ENCODE results near the gene TBRG4. TPM values are rescaled to one million over a fixed set of nuclear protein-coding genes. Genes with fewer than 3 reads are reported as not detected.

Gene TBRG4
- total RNA-seq, 2 experiments from 2014 or later = 197 TPM

DNA sequence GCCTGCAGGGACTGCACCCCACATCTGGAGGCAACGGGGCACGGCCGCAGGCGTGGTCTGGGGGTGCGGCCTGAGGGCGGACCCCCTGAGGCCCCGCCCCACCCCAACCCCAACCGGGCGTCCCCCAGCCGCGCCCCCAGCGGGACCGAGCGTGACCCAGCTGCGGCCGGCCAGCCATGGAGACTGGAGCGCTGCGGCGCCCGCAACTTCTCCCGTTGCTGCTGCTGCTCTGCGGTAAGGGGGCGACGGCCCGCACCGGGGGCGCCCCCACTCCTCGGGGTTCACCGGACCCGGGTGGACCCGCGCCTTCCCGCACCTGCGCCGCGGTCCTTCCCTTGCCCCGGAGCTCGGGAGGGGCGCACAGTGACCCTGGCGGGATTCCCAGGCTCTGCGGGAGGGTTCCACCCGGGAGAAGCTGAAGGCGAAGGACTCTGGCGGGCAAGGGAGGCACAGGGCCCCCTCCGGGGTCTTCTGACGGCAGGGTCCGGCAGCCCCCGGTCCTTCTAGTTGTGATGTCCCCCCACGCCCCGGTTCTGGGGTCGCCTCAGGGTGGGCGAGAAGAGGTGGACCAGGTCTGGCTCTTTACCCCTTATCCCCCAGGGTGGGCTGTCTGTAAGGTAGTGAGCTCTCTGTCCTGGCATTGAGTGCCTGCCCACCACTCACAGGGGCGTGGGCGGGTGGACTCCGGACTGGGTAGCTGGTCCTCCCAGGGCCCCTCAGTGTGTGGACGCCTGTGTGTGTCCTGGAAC lies 46.3 kb upstream of the TBRG4 start, which contains the start of gene RAMP3:
RAMP3 (plus strand) TSS at position 139 of the 749 bp plus-strand sequence; CDS start at position 177, 38 bp downstream.
- ChIA-PET POLR2A (no interaction called here), CTCF (interaction anchor here (3.5 kb wide), 1 partner anchor 102 kb away, joined by 29 read pairs; no protein-coding TSS in a partner anchor)
- intact Hi-C loops (cut with micrococcal nuclease) = no loop called here
- Mint-ChIP-seq H3K27ac (no peak within 1 kb of the TSS), H3K9me3 (no peaks in the 10 kb centered on the region), H3K27me3 (peaks cover 21% of the 10 kb centered on the region), H3K36me3 (ENCODE audit: low read depth) (no peaks in the 10 kb centered on the region), H3K4me3 (no peak within 1 kb of the TSS), H3K4me1 (ENCODE audit: low read depth) (peaks cover 2% of the 10 kb centered on the region)
- TF ChIP-seq, protein P1, sequence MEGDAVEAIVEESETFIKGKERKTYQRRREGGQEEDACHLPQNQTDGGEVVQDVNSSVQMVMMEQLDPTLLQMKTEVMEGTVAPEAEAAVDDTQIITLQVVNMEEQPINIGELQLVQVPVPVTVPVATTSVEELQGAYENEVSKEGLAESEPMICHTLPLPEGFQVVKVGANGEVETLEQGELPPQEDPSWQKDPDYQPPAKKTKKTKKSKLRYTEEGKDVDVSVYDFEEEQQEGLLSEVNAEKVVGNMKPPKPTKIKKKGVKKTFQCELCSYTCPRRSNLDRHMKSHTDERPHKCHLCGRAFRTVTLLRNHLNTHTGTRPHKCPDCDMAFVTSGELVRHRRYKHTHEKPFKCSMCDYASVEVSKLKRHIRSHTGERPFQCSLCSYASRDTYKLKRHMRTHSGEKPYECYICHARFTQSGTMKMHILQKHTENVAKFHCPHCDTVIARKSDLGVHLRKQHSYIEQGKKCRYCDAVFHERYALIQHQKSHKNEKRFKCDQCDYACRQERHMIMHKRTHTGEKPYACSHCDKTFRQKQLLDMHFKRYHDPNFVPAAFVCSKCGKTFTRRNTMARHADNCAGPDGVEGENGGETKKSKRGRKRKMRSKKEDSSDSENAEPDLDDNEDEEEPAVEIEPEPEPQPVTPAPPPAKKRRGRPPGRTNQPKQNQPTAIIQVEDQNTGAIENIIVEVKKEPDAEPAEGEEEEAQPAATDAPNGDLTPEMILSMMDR (IDR thresholded peaks at IDR 0.05) = no peak
- no peak for ATAC-seq
- DNase-seq = no peak

DNA sequence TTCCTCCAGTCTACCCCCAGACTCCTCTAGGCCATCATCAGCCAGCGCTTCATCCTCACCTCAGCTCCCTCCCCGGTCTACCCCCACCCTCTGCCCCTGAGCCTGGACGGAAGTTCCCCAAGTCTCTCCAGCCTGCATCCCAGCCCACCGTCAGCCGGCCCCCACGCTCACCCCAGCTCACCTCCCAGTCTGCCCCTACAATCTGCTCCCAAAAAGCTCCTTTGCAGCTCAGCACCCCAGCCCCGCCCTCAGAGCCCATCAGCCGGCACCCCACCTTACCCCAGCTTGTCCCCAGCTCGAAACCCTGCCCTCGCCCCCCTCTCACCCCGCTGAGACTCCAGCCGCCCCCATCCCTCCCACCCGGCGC lies 45.8 kb upstream of the TBRG4 start:
- ATAC-seq (no peak), DNase-seq (no peak)
- Mint-ChIP-seq H3K27ac (no peak overlapping the region), H3K27me3 (peaks cover 21% of the 10 kb centered on the region), H3K9me3 (no peaks in the 10 kb centered on the region), H3K36me3 (ENCODE audit: low read depth) (no peaks in the 10 kb centered on the region), H3K4me1 (ENCODE audit: low read depth) (peaks cover 2% of the 10 kb centered on the region), H3K4me3 (no peak overlapping the region)
- TF ChIP-seq, protein P1 (IDR thresholded peaks at IDR 0.05) = no peak
- intact Hi-C loops (cut with micrococcal nuclease) = no loop called here
- CTCF ChIA-PET = interaction anchor here (3.5 kb wide), 1 partner anchor 103 kb away, joined by 29 read pairs; no protein-coding TSS in a partner anchor
- POLR2A ChIA-PET = no interaction called here

DNA sequence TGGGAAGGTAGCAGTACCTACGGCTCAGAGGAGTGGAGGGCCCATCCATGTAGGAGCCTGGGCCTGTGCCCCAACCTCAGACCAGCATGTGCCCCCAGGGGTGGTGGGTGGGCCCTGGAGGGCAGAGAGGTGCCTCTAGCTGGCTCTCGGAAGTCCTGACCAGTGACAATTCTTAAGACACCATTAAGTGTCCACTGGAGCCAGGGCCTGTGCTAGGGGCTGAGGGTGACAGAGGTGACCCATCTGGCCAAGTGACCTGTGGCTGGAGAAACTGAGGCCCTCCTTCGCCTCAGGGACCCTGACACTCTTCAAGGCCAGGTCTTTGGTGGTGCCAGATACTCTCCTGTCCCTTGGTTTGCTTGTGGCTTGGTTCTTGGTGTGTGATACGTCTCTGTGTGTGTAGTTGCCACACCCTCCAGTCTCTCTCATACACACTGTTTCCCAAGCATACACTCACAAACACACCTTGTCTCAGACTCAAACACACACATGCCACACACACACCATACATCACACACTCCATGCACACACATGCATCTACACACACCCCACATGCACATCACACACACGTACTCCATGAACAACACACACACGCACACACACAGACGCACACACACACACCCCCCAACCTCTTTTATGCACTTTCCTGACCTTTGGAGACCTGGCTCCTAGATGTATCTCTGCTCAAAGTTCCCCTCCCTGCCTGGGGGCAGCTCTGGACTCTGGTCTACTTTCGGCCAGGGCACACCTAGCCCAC lies 45.2 kb upstream of the TBRG4 start:
- Mint-ChIP-seq H3K27ac (no peak overlapping the region), H3K4me1 (ENCODE audit: low read depth) (peaks cover 2% of the 10 kb centered on the region), H3K4me3 (no peak overlapping the region), H3K27me3 (peaks cover 21% of the 10 kb centered on the region), H3K9me3 (no peaks in the 10 kb centered on the region), H3K36me3 (ENCODE audit: low read depth) (no peaks in the 10 kb centered on the region)
- POLR2A ChIA-PET = no interaction called here
- CTCF ChIA-PET = interaction anchor here (1.5 to 6.7 kb wide), 3 partner anchors 48 to 103 kb away, joined by 4 to 72 read pairs (median 29); no protein-coding TSS in a partner anchor
- DNase-seq = no peak
- TF ChIP-seq, protein P1 (IDR thresholded peaks at IDR 0.05) = no peak
- intact Hi-C loops (cut with micrococcal nuclease) = no loop called here
- no peak for ATAC-seq

DNA sequence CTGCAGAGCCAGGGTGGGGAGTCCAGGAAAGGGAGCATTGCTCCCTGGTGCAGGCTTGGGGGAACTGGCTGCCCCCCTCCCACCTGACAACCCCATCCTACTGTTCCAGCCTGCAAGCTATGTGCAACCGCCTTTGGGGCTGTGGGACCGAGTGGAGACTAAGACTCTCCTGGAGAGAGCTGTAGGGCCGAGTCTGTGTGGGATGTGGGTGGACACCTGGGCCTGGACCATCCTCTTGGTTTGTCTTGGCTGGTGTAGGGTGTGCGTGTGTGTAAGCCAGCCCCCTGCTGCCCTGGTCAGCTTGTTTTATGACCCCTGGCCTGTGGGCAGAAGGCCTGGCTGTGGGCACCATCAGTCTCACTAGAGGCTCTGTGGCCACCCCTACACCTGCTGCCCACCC lies 44.4 kb upstream of the TBRG4 start:
- ChIA-PET POLR2A (no interaction called here), CTCF (interaction anchor here (1.5 to 6.7 kb wide), 2 partner anchors 49 to 104 kb away, joined by 4 to 72 read pairs; no protein-coding TSS in a partner anchor)
- Mint-ChIP-seq H3K27ac (no peak overlapping the region), H3K27me3 (peaks cover 21% of the 10 kb centered on the region), H3K9me3 (no peaks in the 10 kb centered on the region), H3K36me3 (ENCODE audit: low read depth) (no peaks in the 10 kb centered on the region), H3K4me1 (ENCODE audit: low read depth) (peaks cover 2% of the 10 kb centered on the region), H3K4me3 (no peak overlapping the region)
- intact Hi-C loops (cut with micrococcal nuclease) = no loop called here
- TF ChIP-seq, protein P1 (IDR thresholded peaks at IDR 0.05) = no peak
- DNase-seq = no peak
- no peak for ATAC-seq

Measured in activated CD8-positive, alpha-beta T cell treated with anti-CD3 and anti-CD28 coated beads for 36 hours (primary cell).